ENCODE data around the gene GABRR1.

- TF ChIP-seq, protein P1, sequence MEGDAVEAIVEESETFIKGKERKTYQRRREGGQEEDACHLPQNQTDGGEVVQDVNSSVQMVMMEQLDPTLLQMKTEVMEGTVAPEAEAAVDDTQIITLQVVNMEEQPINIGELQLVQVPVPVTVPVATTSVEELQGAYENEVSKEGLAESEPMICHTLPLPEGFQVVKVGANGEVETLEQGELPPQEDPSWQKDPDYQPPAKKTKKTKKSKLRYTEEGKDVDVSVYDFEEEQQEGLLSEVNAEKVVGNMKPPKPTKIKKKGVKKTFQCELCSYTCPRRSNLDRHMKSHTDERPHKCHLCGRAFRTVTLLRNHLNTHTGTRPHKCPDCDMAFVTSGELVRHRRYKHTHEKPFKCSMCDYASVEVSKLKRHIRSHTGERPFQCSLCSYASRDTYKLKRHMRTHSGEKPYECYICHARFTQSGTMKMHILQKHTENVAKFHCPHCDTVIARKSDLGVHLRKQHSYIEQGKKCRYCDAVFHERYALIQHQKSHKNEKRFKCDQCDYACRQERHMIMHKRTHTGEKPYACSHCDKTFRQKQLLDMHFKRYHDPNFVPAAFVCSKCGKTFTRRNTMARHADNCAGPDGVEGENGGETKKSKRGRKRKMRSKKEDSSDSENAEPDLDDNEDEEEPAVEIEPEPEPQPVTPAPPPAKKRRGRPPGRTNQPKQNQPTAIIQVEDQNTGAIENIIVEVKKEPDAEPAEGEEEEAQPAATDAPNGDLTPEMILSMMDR (IDR thresholded peaks at IDR 0.05), result no peak
- TF ChIP-seq POLR2AphosphoS5 (IDR thresholded peaks at IDR 0.05), result no peak
These were observed 82.4 kb downstream of the GABRR1 start for GRCh38 chr6:89134723-89135122.
